HepG2 (cell line): Measurements from ENCODE around the gene NBEAL2. TPM values are rescaled to one million over a fixed set of nuclear protein-coding genes. Genes with fewer than 3 reads are reported as not detected.

Experiments
- HCFC1 ChIP-seq: fragments of 150-350 bp; IDR thresholded peaks from 2 replicates; pipeline ENCODE4 v1.6.1; 2014; ENCODE audit warnings: low read depth, low read length
- HOXA5 ChIP-seq: sonication (generic); formaldehyde crosslinking; IDR thresholded peaks from 2 replicates; pipeline ENCODE4 v1.4.0; 2020; ENCODE audit warnings: missing genetic modification reagents
- IRX3 ChIP-seq: sonication (generic); formaldehyde crosslinking; IDR thresholded peaks from 2 replicates; pipeline ENCODE4 v1.8.1; 2023; ENCODE audit warnings: mild to moderate bottlenecking, low read depth, missing genetic modification reagents, borderline replicate concordance
- MAX ChIP-seq: IDR thresholded peaks from 2 replicates; pipeline ENCODE4 v1.6.1; 2012; ENCODE audit warnings: inconsistent platforms
- MXD3 ChIP-seq: IDR thresholded peaks from 2 replicates; pipeline ENCODE4 v1.6.1; 2016; ENCODE audit warnings: mild to moderate bottlenecking, missing biosample characterization, missing genetic modification reagents
- NFKBIZ ChIP-seq: IDR thresholded peaks from 2 replicates; pipeline ENCODE4 v1.6.1; 2018; ENCODE audit warnings: missing genetic modification reagents, missing compliant biosample characterization
- PCBP2 ChIP-seq: fragments of 200-400 bp; formaldehyde crosslinking; optimal IDR thresholded peaks from 2 replicates; pipeline ENCODE3; 2018; ENCODE audit warnings: low read length, low read depth; ENCODE audit not compliant: poor library complexity, severe bottlenecking
- PLRG1 ChIP-seq: fragments of 450-650 bp; conservative IDR thresholded peaks from 2 replicates; pipeline ENCODE4 v1.6.1; 2016
- YY1 ChIP-seq: IDR thresholded peaks from 2 replicates; pipeline ENCODE4 v1.6.1; 2011; ENCODE audit warnings: low read length, low read depth, moderate library complexity, mild to moderate bottlenecking; ENCODE audit not compliant: insufficient read depth, insufficient replicate concordance
- ZBTB4 ChIP-seq: sonication (generic); formaldehyde crosslinking; IDR thresholded peaks from 2 replicates; pipeline ENCODE4 v1.4.0; 2020; ENCODE audit warnings: missing genetic modification reagents, mild to moderate bottlenecking, borderline replicate concordance
- ZBTB42 ChIP-seq: sonication (generic); formaldehyde crosslinking; IDR thresholded peaks from 2 replicates; pipeline ENCODE4 v1.5.0; 2020; ENCODE audit warnings: mild to moderate bottlenecking, missing genetic modification reagents
- ZBTB7B ChIP-seq: sonication (generic); formaldehyde crosslinking; IDR thresholded peaks from 2 replicates; pipeline ENCODE4 v1.4.0; 2020; ENCODE audit warnings: missing genetic modification reagents
- ZNF205 ChIP-seq: IDR thresholded peaks from 2 replicates; pipeline ENCODE4 v1.6.1; 2018; ENCODE audit warnings: missing biosample characterization, missing genetic modification reagents
- ZNF263 ChIP-seq: sonication (generic); formaldehyde crosslinking; IDR thresholded peaks from 2 replicates; pipeline ENCODE4 v1.4.0; 2020; ENCODE audit warnings: missing genetic modification reagents
- ZNF296 ChIP-seq: sonication (generic); formaldehyde crosslinking; conservative IDR thresholded peaks from 2 replicates; pipeline ENCODE4 v1.5.0; 2020; ENCODE audit warnings: mild to moderate bottlenecking, missing genetic modification reagents
- ZNF33B ChIP-seq: sonication (generic); formaldehyde crosslinking; IDR thresholded peaks from 2 replicates; pipeline ENCODE4 v1.5.1; 2020; ENCODE audit warnings: mild to moderate bottlenecking, missing genetic modification reagents
- ZNF619 ChIP-seq: sonication (generic); formaldehyde crosslinking; IDR thresholded peaks from 2 replicates; pipeline ENCODE4 v1.4.0; 2020; ENCODE audit warnings: mild to moderate bottlenecking, missing genetic modification reagents
- ZSCAN31 ChIP-seq: sonication (generic); formaldehyde crosslinking; IDR thresholded peaks from 2 replicates; pipeline ENCODE4 v1.5.0; 2020; ENCODE audit warnings: low read depth, mild to moderate bottlenecking, missing genetic modification reagents
- polyA plus RNA-seq, 8 experiments: library from polyadenylated mRNA; depleted of rRNA in 3 of 8; stranded (reverse) in 7 of 8; unstranded in 1 of 8; fragments of >200 nt; fragmentation: Illumina TruSeq in 4 of 8; extraction: Trizol in 4 of 8; gene quantifications; 2 replicates each; pipeline versions ENCODE4 v1.2.1 to v1.2.3, GENCODE V29; 2011 to 2016; ENCODE audit warnings: low read depth in 4 of 8, missing spikeins in 1 of 8, mixed read lengths in 1 of 8; ENCODE audit not compliant: insufficient read depth in 1 of 8
- total RNA-seq, 5 experiments: library from RNA; depleted of rRNA; stranded (reverse); fragments of >200 nt; fragmentation: Illumina TruSeq; extraction: Trizol; gene quantifications; 2 replicates each; pipeline ENCODE4 v1.2.3, GENCODE V29; 2016; ENCODE audit warnings: low read depth in 1 of 5

Gene NBEAL2
- total and polyA plus RNA-seq, 2 of the 13 experiments (the other 11 are each of a cell fraction or from before 2014, with no cell fraction given), result 9.7 to 12.4 TPM

DNA sequence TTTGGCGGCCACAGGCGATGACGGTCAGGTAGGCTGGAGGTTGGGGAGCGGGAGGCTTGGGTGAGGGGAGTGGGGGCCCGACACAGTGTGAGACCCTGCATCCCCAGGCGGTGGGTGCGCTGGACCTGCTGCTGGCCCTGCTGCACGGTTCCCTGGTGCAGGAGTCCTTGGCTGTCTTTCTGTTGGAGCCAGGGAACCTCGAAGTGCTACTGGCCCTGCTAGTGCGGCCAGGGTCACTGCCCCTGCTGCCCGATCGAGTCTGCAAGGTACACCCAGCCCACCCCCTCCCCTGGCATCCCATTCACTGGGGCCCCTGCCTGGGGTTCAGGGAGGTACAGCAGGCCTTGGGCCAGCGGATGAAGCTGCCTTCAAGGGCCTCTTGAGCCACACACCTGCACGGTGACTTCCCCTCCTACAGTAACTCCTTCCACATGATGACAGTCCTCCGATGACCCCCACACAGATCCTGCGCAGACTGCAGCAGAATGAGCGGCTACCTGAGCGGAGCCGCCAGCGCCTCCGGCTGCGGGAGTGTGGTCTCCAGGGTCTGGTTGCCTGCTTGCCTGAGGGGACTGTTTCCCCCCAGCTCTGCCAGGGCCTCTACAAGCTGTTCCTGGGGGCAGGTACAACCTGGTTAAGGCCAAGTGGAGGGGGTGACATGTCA is 19.5 kb downstream of the NBEAL2 start (continued):
- TF ChIP-seq NFKBIZ (no peak), HCFC1 (no peak), HOXA5 (CRISPR knock-in tag) (no peak), MAX (no peak), MXD3 (0 out of 2 replicates have a peak, but pooled peaks have one; percentile 1), PLRG1 (no peak), ZBTB4 (CRISPR knock-in tag) (0 out of 2 replicates have a peak, but pooled peaks have one; percentile 12), ZNF33B (CRISPR knock-in tag) (0 out of 2 replicates have a peak, but pooled peaks have one; percentile 12), YY1 (no peak), ZNF619 (CRISPR knock-in tag) (no peak), ZNF205 (CRISPR knock-in tag) (no peak), ZSCAN31 (CRISPR knock-in tag) (no peak), ZBTB7B (CRISPR knock-in tag) (no peak), ZNF263 (0 out of 2 replicates have a peak, but pooled peaks have one; percentile 2), PCBP2 (no peak), ZNF296 (no peak), IRX3 (CRISPR knock-in tag) (no peak), ZBTB42 (no peak)
- TF ChIP-seq, all 625 proteins: peak for 10
